ENCODE data around the gene STK24.

GRCh38 chr13:98397861-98398260 is 179.0 kb downstream of the STK24 start:
- TF ChIP-seq CTCF (IDR thresholded peaks at IDR 0.05) = no peak
- TF ChIP-seq BCL3 (IDR thresholded peaks at IDR 0.05) = no peak
- TF ChIP-seq KDM1A (IDR thresholded peaks at IDR 0.05; ENCODE audit: low read depth) = no peak
- TF ChIP-seq POLR2A (IDR thresholded peaks at IDR 0.05; ENCODE audit: low read length) = no peak
- no peak for TF ChIP-seq NFE2L2 (conservative IDR thresholded peaks at IDR 0.05; ENCODE audit: low read length)
- TF ChIP-seq MAZ (IDR thresholded peaks at IDR 0.05; ENCODE audit: borderline replicate concordance, low read depth, low read length) = no peak
- no peak for TF ChIP-seq RCOR1 (IDR thresholded peaks at IDR 0.05; ENCODE audit: low read depth, low read length)
- TF ChIP-seq NR3C1 (IDR thresholded peaks at IDR 0.05) = no peak
- no peak for TF ChIP-seq REST (IDR thresholded peaks at IDR 0.05)
- no peak for TF ChIP-seq RAD21 (conservative IDR thresholded peaks at IDR 0.05 in 1 of 2, IDR thresholded peaks at IDR 0.05 in 1 of 2)

Measured in A549 (cell line).